Esophagus squamous epithelium (tissue), 4 donors: ENCODE data around the gene CYSTM1.

Experiments
- CTCF ChIP-seq, 6 experiments: fragments of 450-650 bp in 4 of 6; fragments of 200-600 bp in 2 of 6; sonication (generic) in 2 of 6; IDR thresholded peaks; one replicate each; pipeline ENCODE4 v1.5.1; 2016 to 2019; ENCODE audit warnings: antibody characterized with exemption in 6 of 6, mild to moderate bottlenecking in 4 of 6, moderate library complexity in 4 of 6
- POLR2A ChIP-seq, 4 donors: fragments of 450-650 bp; IDR thresholded peaks; one replicate each; pipeline ENCODE4 v1.6.1; 2017; ENCODE audit warnings: antibody characterized with exemption in 4 of 4, mild to moderate bottlenecking in 4 of 4, moderate library complexity in 3 of 4

GRCh38 chr5:140225396-140225795 is 50.4 kb downstream of the CYSTM1 start:
- no peak for TF ChIP-seq CTCF (IDR thresholded peaks at IDR 0.05)
- no peak for TF ChIP-seq POLR2A (IDR thresholded peaks at IDR 0.05)
